Pancreas (tissue), 10 donors: ENCODE data around the gene NMT2. TPM values are rescaled to one million over a fixed set of nuclear protein-coding genes. Genes with fewer than 3 reads are reported as not detected.

Experiments used
- ATAC-seq, 4 donors: fragments of 200-7000 bp; cut with Tn5 transposase; one replicate each; pipeline versions ENCODE4 v1.8.0 to v1.9.1; 2020; ENCODE audit warnings: mild to moderate bottlenecking in 4 of 4, moderate library complexity in 4 of 4
- DNase-seq, 6 donors: peaks; one replicate each; pipeline ENCODE4 v3.0.0-alpha.2; 2020
- FAIRE-seq: peaks from 2 replicates; lab custom pipeline; 2012; peaks lifted over from hg19 to GRCh38; lab: Jason Lieb, UNC
- H3K27ac ChIP-seq, 4 donors: fragments of 200-600 bp; sonication (generic); 1 replicate in 3 of 4; 2 replicates in 1 of 4; pipeline versions ENCODE4 v1.5.0 to v1.8.0; 2020
- H3K27me3 ChIP-seq, 4 donors: fragments of 200-600 bp; one replicate each; pipeline ENCODE4 v1.8.0; 2021
- H3K36me3 ChIP-seq, 3 donors: fragments of 200-600 bp; sonication (generic) in 1 of 3; one replicate each; pipeline versions ENCODE4 v1.5.0 to v1.8.0; 2020 to 2021
- H3K4me1 ChIP-seq, 3 donors: fragments of 200-600 bp; one replicate each; pipeline ENCODE4 v1.8.0; 2021
- H3K4me3 ChIP-seq, 4 donors: fragments of 200-600 bp; sonication (generic) in 2 of 4; one replicate each; pipeline versions ENCODE4 v1.5.0 to v1.8.0; 2020 to 2021
- H3K9me3 ChIP-seq, 4 donors: fragments of 200-600 bp; one replicate each; pipeline ENCODE4 v1.8.0; 2021
- CTCF ChIP-seq, 4 donors: fragments of 200-600 bp; sonication (generic) in 3 of 4; IDR thresholded peaks; one replicate each; pipeline versions ENCODE4 v1.5.0 to v1.8.0; 2021; ENCODE audit warnings: antibody characterized with exemption in 4 of 4
- WGBS, 2 donors: extraction: QIAGEN DNeasy Blood & Tissue Kit; methylation state at CpG; one replicate each; pipeline ENCODE4 v1.1.7; 2013; 5-methylcytosine and 5-hydroxymethylcytosine counted together
- intact Hi-C, 3 donors: fragments of 100-400 bp; cut with DNase I; formaldehyde crosslinking; loops; one replicate each; pipeline versions ENCODE4 v1.11.1 to v1.14.2; 2022
- polyA plus RNA-seq, 2 donors: library from polyadenylated mRNA; stranded (reverse); fragments of 200-250 nt; gene quantifications; one replicate each; pipeline ENCODE4 v1.2.3, GENCODE V29; 2013
- total RNA-seq, 6 donors: library from RNA; stranded (reverse); fragmentation: NEBNext Ultra II Directional in 4 of 6; extraction: Animal tissue kit (Norgen Biotek cat#: 25700) in 4 of 6; gene quantifications; one replicate each; pipeline versions ENCODE4 v1.2.1 to v1.2.4, GENCODE V29; 2021 to 2023
- donor health status: healthy with polysubstance abuse.
- donor health status: DM: no; HTN: no; CAD: no; lungs with moderate emphysema.
- donor health status: DM: no; HTN: no; CAD: no.
- donor health status: control.
- donor health status: control.
- donor health status: Bipolar disorder and iron deficiency.
- donor health status: DM: yes; HTN: yes; CAD: no.
- donor health status: DM: no; HTN: no; CAD: no.
- donor health status: DM: no; HTN: no; CAD: no.
- donor health status: DM: yes; HTN: yes; CAD: no.

Gene NMT2
- total and polyA plus RNA-seq, 8 donors, result 4.7 to 13.9 (median 6.5) TPM

DNA sequence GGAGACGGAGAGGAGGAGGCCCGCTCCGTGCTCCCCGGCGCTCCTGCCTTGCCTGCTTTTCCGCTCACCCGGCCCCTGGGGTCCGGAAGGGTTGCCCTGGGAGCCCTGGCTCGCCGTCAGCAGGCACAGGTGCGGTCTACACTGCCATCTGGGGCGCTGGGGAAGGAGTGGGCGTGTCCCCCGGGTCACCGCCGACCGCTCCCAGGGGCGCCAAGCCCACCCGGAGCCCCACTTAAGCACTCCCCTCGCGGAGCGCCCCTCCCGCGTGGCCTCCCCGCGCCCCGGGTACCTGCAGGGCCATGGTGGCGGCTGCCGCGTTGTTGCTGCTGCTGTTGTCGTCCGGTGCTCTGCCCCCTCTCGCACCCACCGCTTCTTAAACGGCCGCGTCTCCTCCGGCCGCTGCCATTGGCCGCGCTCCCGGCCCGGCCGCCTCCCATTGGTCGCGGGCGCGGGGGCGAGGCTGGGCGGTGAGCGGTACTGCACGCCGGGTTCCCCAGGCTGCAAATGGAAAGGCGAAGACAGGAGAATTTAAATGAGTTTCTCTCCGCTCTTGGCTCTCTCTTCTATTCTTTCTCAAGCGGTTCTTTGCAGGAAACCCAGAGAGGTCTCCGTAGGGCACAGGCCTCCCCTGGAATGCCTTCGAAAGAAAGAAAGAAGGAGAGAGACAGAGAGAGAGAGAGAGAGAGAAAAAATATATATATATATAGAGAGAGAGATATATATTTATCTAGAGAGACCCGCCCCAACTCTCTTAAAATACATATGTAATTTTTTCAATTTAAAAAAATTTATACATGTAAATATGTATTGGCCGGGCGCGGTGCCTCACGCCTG, 79.8 kb downstream of the NMT2 start, which contains the start of gene ACBD7:
Gene ACBD7, minus strand, starts transcription at position 349 of the 834 bp plus-strand sequence. Its CDS starts 48 bp downstream, at position 301.
- WGBS, 2 donors, result 6 to 7% methylated on average over 51 to 63 of the region's 63 CpGs
- peak; percentile 67 to 93 (median 79) for DNase-seq
- peak; percentile 49 to 69 (median 60) for TF ChIP-seq CTCF (IDR thresholded peaks at IDR 0.05)
- Histone ChIP-seq H3K27me3 (no peaks in the 10 kb centered on the region), H3K4me1 (peaks cover 0 to 3% (median 0%) of the 10 kb centered on the region in 3 donors), H3K4me3 (peak within 1 kb of the TSS; percentile 55 to 68 (median 59)), H3K36me3 (no peaks in the 10 kb centered on the region), H3K9me3 (no peaks in the 10 kb centered on the region), H3K27ac (no peak within 1 kb of the TSS)
- no peak for FAIRE-seq
- peak; percentile 96 to 99 (median 98) for ATAC-seq
- intact Hi-C loops, result no loop called here

DNA sequence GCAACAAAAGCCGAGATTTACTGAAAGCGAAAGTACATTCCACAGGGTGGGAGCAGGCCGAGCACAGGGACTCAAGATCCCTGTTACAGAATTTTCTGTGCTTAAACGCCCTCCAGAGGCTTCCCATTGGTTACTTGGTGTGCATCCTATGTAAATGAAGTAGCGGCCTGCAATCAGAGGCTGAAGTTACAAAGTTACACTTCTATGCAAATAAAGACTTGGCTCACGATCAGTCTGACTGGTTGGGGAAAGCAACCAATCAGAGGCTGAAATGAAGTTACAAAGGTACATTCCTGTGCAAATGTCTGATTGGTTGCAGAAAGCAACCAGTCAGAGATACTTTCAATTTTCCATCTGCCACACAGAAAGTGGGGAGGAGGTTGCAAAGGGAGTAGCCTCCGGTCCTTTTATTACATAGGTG, 84.0 kb downstream of the NMT2 start:
- 22 to 32% methylated on average over 7 of the region's 7 CpGs for WGBS, 2 donors

DNA sequence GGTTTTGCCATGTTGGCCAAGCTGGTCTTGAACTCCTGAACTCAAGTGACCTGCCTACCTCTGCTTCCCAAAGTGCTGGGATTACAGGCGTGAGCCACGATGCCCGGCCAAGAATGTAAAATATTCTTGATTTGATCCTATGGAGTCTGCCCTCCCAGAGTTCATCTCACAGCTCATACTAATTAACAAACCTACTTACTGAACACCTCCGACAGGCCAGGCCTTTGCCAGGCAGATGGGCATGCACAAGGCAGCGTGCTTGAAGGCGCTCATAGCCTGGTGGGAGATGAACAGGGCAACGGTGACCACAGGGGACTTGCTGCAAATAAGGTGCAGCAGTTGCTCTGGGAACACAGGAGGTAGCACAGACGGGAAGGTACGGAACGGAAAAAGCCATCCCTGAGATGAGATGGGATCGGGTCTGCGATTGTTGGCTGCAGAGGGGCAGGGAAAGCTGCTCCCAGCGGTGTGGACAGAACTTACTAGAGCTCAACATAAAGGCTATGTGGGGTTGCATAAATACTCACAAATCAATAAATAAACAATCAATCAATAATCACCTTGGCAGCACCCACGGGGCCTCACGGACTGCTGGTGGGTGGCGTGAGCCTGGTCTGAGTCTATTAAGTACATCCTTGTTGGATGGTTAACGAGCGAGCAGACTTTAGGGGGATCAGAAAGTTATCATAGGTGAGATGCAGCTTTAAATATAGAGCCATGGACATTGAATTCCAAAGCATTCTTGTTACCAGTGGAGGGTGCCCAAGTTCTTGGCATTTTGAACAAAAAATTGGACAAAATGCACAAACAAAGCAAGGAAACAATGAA, 84.6 kb downstream of the NMT2 start:
- WGBS, 2 donors, result 58 to 60% methylated on average over 18 of the region's 18 CpGs
- H3K9me3 ChIP-seq, result no peaks in the 10 kb centered on the region
- no peak for DNase-seq
- peak overlapping the region in 3 of 4 donors; percentile 11 to 45 (median 20) for H3K4me3 ChIP-seq
- intact Hi-C loops, result no loop called here
- peaks cover 0 to 3% (median 0%) of the 10 kb centered on the region in 3 donors for H3K4me1 ChIP-seq
- ATAC-seq, result no peak
- no peak for TF ChIP-seq CTCF (IDR thresholded peaks at IDR 0.05)
- FAIRE-seq, result no peak
- H3K27ac ChIP-seq, result peak overlapping the region in 3 of 4 donors; percentile 11 to 61 (median 57)
- no peaks in the 10 kb centered on the region for H3K27me3 ChIP-seq
- no peaks in the 10 kb centered on the region for H3K36me3 ChIP-seq

More for the DNA sequence above, 84.0 kb downstream of the NMT2 start:
- H3K4me3 ChIP-seq, result peak overlapping the region in 3 of 4 donors; percentile 11 to 45 (median 20)
- no peaks in the 10 kb centered on the region for H3K36me3 ChIP-seq
- no peaks in the 10 kb centered on the region for H3K27me3 ChIP-seq
- intact Hi-C loops, result no loop called here
- no peaks in the 10 kb centered on the region for H3K9me3 ChIP-seq
- DNase-seq (peak in 3 of 6 donors; percentile 35 to 55 (median 47)), FAIRE-seq (no peak), ATAC-seq (peak; percentile 53 to 72 (median 67))
- no peak for TF ChIP-seq CTCF (IDR thresholded peaks at IDR 0.05)
- peaks cover 0 to 3% (median 0%) of the 10 kb centered on the region in 3 donors for H3K4me1 ChIP-seq
- H3K27ac ChIP-seq, result peak overlapping the region in 3 of 4 donors; percentile 11 to 61 (median 57)

GRCh38 chr10:15075421-15075820, 93.1 kb downstream of the NMT2 start:
- ATAC-seq, result no peak
- H3K27ac ChIP-seq, result no peak overlapping the region
- intact Hi-C loops, result no loop called here
- no peak for TF ChIP-seq CTCF (IDR thresholded peaks at IDR 0.05)
- no peaks in the 10 kb centered on the region for H3K36me3 ChIP-seq
- H3K27me3 ChIP-seq, result no peaks in the 10 kb centered on the region
- H3K4me3 ChIP-seq, result no peak overlapping the region
- no peak for FAIRE-seq
- no peaks in the 10 kb centered on the region for H3K9me3 ChIP-seq
- no peak for DNase-seq
- no peaks in the 10 kb centered on the region for H3K4me1 ChIP-seq
- WGBS, 2 donors, result 90 to 97% methylated on average over 3 of the region's 3 CpGs
